Endothelial cell of umbilical vein (primary cell): ENCODE results near the gene MAPK8IP3.

ENCODE experiments used
- CTCF ChIP-seq, 2 donors: IDR thresholded peaks; 1 replicate in 1 of 2; 2 replicates in 1 of 2; pipeline ENCODE4 v1.5.1; 2011; ENCODE audit warnings: low read length in 2 of 2, mild to moderate bottlenecking in 2 of 2, moderate library complexity in 2 of 2, control low read depth in 1 of 2, inconsistent platforms in 1 of 2, low read depth in 1 of 2; ENCODE audit not compliant: insufficient read depth in 1 of 2; ENCODE audit errors: extremely low read depth in 1 of 2
- EZH2 ChIP-seq: IDR thresholded peaks from 2 replicates; pipeline ENCODE4 v1.6.1; 2012; ENCODE audit warnings: borderline replicate concordance, low read depth, mild to moderate bottlenecking, moderate library complexity, low read length, inconsistent platforms; ENCODE audit not compliant: severe bottlenecking
- MAX ChIP-seq: IDR thresholded peaks from 2 replicates; pipeline ENCODE4 v1.6.1; 2011; ENCODE audit not compliant: insufficient read depth, insufficient read length
- MYC ChIP-seq: IDR thresholded peaks from one replicate; pipeline ENCODE4 v1.6.1; 2011; ENCODE audit warnings: mild to moderate bottlenecking, low read depth, low read length
- POLR2A ChIP-seq: IDR thresholded peaks from 2 replicates; pipeline ENCODE4 v1.6.1; 2012; ENCODE audit warnings: low read depth, mild to moderate bottlenecking, control low read depth, low read length
- POLR2AphosphoS5 ChIP-seq: IDR thresholded peaks from 2 replicates; pipeline ENCODE4 v1.6.1; 2012; ENCODE audit warnings: low read depth, mild to moderate bottlenecking, control low read depth, low read length, moderate library complexity; ENCODE audit not compliant: insufficient read depth

GRCh38 chr16:1680361-1680760 lies 25.6 kb upstream of the MAPK8IP3 start:
- TF ChIP-seq CTCF (IDR thresholded peaks at IDR 0.05; ENCODE audit: extremely low read depth in 1 of 2, insufficient read depth in 1 of 2, low read depth in 1 of 2, low read length in 2 of 2), result no peak
- TF ChIP-seq POLR2A, result no peak
- TF ChIP-seq MYC, result no peak
- no peak for TF ChIP-seq MAX
- TF ChIP-seq POLR2AphosphoS5, result no peak
- no peak for TF ChIP-seq EZH2
